Omental fat pad (tissue), 4 donors: ENCODE measurements around the gene ZMYND11. TPM values are rescaled to one million over a fixed set of nuclear protein-coding genes. Genes with fewer than 3 reads are reported as not detected.

Source experiments
- ATAC-seq: fragments of 150-250 bp; one replicate; pipeline ENCODE4 v1.9.1; 2016; ENCODE audit warnings: mild to moderate bottlenecking, moderate library complexity; ENCODE audit not compliant: low FRiP score
- DNase-seq: peaks from one replicate; pipeline ENCODE4 v3.0.0-alpha.2; 2019; ENCODE audit warnings: low spot score
- total RNA-seq, 4 donors: library from RNA; depleted of rRNA; stranded (reverse); fragments of >200 nt; gene quantifications; one replicate each; pipeline ENCODE4 v1.1.0, GENCODE V29; 2016
- TF ChIP-seq, protein P1 (sequence below), 3 donors: fragments of 450-650 bp; IDR thresholded peaks; one replicate each; pipeline ENCODE4 v1.5.1; 2016 to 2017; ENCODE audit warnings: antibody characterized with exemption in 3 of 3, mild to moderate bottlenecking in 3 of 3, moderate library complexity in 2 of 3

The ZMYND11 gene
- total RNA-seq, 4 donors from 2014 or later: 59.5 to 69.8 (median 66.3) TPM

DNA sequence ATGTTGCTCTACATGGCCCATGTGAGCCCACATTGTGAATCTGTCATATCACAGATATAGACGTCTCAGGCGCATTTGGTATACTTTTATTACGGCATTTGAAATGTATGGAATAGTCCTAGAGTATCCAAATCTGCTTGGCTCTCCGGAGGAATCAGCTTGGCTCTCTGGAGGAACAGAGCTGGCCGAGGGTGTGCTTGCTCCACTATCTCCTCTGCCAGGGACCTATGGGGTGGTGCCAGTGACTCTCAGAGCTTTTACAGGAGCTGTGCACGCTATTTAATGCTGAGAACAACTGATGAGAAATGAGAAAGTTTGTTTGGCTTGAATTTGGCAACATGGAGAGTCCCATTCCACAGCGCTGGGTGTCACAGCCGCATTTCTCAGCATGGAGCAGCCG lies 144.0 kb downstream of the ZMYND11 start:
- ATAC-seq (no peak), DNase-seq (no peak)
- TF ChIP-seq, protein P1, sequence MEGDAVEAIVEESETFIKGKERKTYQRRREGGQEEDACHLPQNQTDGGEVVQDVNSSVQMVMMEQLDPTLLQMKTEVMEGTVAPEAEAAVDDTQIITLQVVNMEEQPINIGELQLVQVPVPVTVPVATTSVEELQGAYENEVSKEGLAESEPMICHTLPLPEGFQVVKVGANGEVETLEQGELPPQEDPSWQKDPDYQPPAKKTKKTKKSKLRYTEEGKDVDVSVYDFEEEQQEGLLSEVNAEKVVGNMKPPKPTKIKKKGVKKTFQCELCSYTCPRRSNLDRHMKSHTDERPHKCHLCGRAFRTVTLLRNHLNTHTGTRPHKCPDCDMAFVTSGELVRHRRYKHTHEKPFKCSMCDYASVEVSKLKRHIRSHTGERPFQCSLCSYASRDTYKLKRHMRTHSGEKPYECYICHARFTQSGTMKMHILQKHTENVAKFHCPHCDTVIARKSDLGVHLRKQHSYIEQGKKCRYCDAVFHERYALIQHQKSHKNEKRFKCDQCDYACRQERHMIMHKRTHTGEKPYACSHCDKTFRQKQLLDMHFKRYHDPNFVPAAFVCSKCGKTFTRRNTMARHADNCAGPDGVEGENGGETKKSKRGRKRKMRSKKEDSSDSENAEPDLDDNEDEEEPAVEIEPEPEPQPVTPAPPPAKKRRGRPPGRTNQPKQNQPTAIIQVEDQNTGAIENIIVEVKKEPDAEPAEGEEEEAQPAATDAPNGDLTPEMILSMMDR (IDR thresholded peaks at IDR 0.05): no peak

DNA sequence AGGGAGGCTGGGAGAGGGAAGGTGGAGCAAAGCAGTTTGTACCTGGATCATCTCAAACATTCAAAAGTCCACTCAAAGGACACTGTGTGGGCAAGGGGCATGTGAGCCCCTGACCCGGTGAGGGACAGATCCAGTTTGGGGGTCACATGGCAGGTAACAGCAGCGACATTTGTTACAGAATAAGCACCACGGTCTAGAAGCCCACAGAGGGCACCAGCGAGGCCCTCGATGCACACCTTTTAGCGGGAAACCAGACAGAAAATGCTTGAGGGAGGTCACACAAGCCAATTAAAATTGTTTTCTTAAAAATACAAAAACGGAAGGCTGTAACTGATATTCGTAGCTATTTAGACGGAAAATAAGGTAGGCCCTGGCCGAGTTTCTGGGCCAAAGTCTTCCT lies 144.4 kb downstream of the ZMYND11 start:
- ATAC-seq (no peak), DNase-seq (no peak)
- TF ChIP-seq, protein P1 (IDR thresholded peaks at IDR 0.05): no peak

DNA sequence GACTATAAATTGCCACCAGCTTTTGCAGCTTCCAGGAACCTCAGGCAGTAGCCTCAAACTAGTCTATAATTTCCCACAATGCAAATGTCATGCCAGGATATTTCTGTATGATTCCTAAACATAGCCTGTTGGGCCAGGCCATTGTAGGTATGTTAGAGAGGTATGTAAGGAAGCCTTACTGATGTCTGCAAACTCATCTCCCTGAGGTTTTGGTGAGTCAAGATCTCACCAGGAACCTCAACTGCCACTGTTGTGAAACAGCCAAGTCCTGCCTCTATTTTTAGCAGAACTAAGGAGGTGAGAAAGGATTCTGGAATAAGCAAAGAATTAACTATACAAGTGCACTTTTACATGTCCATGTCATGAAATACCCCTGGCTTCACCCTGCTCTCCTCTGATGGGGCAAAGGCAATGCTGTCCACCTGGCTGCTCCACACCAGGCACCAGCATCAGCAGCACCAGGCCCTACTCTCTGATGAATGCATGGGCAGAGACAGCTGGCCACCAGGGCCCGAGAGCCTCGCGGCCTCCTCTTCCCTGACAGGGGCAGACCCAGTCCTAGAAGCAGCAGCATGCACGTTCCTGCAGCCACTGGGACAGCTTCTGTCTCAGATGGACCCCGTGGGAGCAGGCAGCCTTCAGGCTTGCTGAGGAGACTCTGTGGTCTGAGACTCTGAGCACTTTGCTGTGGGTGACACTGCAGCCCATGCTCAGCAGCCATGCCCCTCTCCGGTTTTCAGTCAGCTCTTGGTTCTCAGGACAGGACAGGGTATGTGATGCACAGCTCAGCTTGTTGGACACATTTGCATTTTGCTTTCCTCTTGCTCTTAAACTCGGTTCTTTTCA lies 147.3 kb downstream of the ZMYND11 start:
- DNase-seq (no peak), ATAC-seq (no peak)
- TF ChIP-seq, protein P1 (IDR thresholded peaks at IDR 0.05): no peak

DNA sequence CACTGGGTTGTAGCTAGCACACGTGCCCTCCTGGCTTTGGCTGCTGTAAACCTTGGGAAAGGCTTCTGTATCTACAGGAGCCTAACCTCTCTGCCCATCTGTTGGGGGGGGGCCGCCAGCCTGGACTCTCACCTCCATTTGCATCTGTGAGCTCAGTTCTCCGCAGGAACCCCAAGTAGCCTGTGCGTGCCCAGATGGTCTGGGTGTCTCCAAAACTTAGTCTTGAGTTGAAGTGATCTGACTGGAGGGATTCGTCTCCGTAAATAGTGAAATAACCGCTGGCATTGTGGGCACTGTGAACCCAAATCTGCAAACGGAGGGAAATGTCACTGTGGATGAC lies 147.9 kb downstream of the ZMYND11 start:
- ATAC-seq: no peak
- no peak for DNase-seq
- TF ChIP-seq, protein P1 (IDR thresholded peaks at IDR 0.05): no peak

DNA sequence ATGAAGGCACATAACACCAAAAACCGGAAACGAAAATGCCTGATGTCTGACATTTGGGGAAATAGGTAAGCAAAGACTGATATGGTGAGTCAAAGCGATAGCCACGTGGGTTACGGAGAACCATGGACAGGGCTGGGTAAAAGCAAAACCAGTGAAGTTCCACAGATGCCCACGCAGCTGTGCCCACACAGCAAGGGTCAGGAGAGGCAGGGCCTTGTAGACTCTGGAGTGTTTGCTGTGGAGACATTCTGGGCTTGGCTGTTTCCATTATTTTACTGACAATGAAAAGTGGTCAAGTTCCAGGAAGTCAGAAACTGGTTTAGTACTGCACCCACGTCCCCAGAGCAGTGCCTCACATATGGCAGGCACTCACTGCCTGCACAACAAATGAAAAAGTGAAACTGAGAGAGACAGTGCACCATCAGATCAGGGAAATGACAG lies 148.7 kb downstream of the ZMYND11 start:
- ATAC-seq (no peak), DNase-seq (no peak)
- TF ChIP-seq, protein P1 (IDR thresholded peaks at IDR 0.05): no peak

DNA sequence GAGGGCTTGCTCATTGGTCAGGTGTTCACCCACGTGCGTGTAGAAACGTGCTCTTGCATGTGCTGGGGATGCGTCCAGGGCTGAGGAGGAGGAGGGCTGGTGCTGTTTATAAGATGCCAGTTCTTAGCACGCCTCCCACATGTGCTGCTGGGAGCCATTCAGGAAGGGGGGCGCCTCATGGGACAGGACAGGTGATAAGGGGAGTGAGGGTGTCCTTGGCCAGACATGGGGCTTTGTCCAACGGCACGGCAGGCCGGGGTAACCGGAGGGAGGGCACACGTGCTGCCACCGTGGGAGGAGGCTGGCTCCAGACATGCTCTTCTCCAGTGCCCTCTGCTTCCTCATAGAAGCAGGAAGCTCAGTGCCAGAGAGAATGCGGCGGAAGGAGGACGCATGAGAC lies 150.0 kb downstream of the ZMYND11 start:
- no peak for DNase-seq
- no peak for ATAC-seq
- TF ChIP-seq, protein P1 (IDR thresholded peaks at IDR 0.05): no peak
